Measurements from ENCODE around the gene NMT1.

- no peak for TF ChIP-seq CTCF (IDR thresholded peaks at IDR 0.05)
- TF ChIP-seq EZH2phosphoT487 (IDR thresholded peaks at IDR 0.05): no peak
Measured at GRCh38 chr17:45128989-45129388, 67.9 kb downstream of the NMT1 start.

All from neural progenitor cell (in vitro differentiated cells).